Loucy (cell line): Measurements from ENCODE around the gene GPR15.

Experiments used
- H2AFZ ChIP-seq: fragments of 200-600 bp; sonication (generic); 2 replicates; pipeline ENCODE4 v1.6.0; 2016; ENCODE audit warnings: antibody characterized with exemption, mild to moderate bottlenecking, low read length, moderate library complexity
- H3F3A ChIP-seq: fragments of 200-600 bp; 2 replicates; pipeline ENCODE4 v1.6.0; 2016; ENCODE audit warnings: antibody characterized with exemption, low read depth, mild to moderate bottlenecking
- H3K27me3 ChIP-seq: fragments of 200-600 bp; sonication (generic); 2 replicates; pipeline ENCODE4 v1.6.1; 2014; ENCODE audit warnings: low read length, mild to moderate bottlenecking; ENCODE audit not compliant: insufficient read depth, poor library complexity, severe bottlenecking
- H3K36me3 ChIP-seq: fragments of 200-600 bp; sonication (generic); 2 replicates; pipeline ENCODE4 v1.6.1; 2016; ENCODE audit warnings: low read length; ENCODE audit not compliant: insufficient read depth
- H3K4me1 ChIP-seq: fragments of 200-600 bp; sonication (generic); 2 replicates; pipeline ENCODE4 v1.5.1; 2014; ENCODE audit warnings: low read length, mild to moderate bottlenecking; ENCODE audit not compliant: insufficient read depth, poor library complexity, severe bottlenecking
- H3K4me2 ChIP-seq: fragments of 200-600 bp; sonication (generic); 2 replicates; pipeline ENCODE4 v1.6.0; 2014; ENCODE audit warnings: antibody characterized with exemption, low read length, low read depth, mild to moderate bottlenecking; ENCODE audit not compliant: poor library complexity, severe bottlenecking
- H3K4me3 ChIP-seq: fragments of 200-600 bp; sonication (generic); 2 replicates; pipeline ENCODE4 v1.5.1; 2014; ENCODE audit warnings: low read length, mild to moderate bottlenecking, mixed read lengths; ENCODE audit not compliant: poor library complexity, severe bottlenecking
- H3K79me2 ChIP-seq: fragments of 200-600 bp; sonication (generic); 2 replicates; pipeline ENCODE4 v1.6.1; 2014; ENCODE audit warnings: low read length; ENCODE audit not compliant: insufficient read depth
- H3K9ac ChIP-seq: fragments of 200-600 bp; sonication (generic); 2 replicates; pipeline ENCODE4 v1.6.0; 2014; ENCODE audit warnings: mild to moderate bottlenecking, low read depth, low read length, moderate library complexity; ENCODE audit not compliant: poor library complexity, severe bottlenecking
- H3K9me2 ChIP-seq: fragments of 200-600 bp; sonication (generic); replicated peaks from 2 replicates; pipeline ENCODE4 v1.6.1; 2016; ENCODE audit warnings: low read depth, low read length, mixed read lengths
- H3K9me3 ChIP-seq: fragments of 200-600 bp; sonication (generic); 2 replicates; pipeline ENCODE4 v1.6.1; 2014; ENCODE audit warnings: mild to moderate bottlenecking, antibody characterized with exemption, low read length, low read depth; ENCODE audit not compliant: insufficient read depth
- H4K20me1 ChIP-seq: fragments of 200-600 bp; sonication (generic); 2 replicates; pipeline ENCODE4 v1.6.0; 2014; ENCODE audit warnings: antibody characterized with exemption, low read length, mild to moderate bottlenecking; ENCODE audit not compliant: insufficient read depth, poor library complexity, severe bottlenecking
- EZH2phosphoT487 ChIP-seq: fragments of 200-600 bp; IDR thresholded peaks from 2 replicates; pipeline ENCODE4 v1.6.1; 2018; ENCODE audit warnings: antibody characterized with exemption, mild to moderate bottlenecking, moderate library complexity, borderline replicate concordance
- TF ChIP-seq, protein P1 (sequence below): fragments of 200-600 bp; sonication (generic); conservative IDR thresholded peaks from 2 replicates; pipeline ENCODE4 v1.5.1; 2014; ENCODE audit warnings: mild to moderate bottlenecking, antibody characterized with exemption, low read length

Gene GPR15

DNA sequence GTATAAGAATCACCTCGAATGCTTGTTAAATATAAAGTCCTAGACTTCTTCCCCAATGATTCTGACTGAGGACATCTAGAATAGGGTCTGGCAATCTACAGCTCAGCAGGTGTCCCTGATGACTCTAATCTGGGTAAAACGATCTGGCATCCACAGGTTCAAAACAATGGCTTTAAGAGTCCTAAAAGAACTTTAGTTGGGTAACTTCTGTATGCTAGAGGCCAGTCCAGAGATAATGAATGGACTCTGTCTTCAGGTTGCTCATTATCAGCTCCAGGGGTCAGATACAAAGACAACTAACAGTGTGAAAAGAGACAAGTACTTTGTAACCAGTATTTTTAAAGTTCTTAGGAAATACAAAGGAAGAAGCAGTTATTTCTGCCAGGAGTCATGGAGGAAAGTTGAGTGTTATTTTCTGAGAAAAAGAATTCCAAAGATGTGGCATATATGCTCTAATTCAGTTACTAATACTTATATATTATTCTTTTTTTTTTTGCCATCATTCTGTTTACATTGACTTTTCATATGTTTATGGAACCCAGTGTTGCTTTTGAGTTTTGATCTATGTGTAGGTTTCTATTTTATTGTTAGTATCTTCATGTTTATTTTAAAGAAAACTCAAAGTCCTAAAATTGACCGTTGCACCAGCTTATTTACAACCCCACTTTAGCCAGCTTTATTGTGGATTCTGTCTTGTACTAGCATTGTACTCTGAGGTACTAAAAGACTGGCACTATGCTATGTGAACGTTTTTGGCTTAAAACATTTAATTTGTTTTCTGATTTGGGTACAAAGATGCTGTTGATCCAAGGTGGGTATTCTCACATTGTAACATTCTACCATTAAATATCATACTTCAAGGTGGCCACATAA is 3.1 kb upstream of the GPR15 start:
- Histone ChIP-seq H2AFZ (no peak overlapping the region), H3K4me3 (no peak overlapping the region), H3K9ac (no peak overlapping the region), H3K9me3 (no peaks in the 10 kb centered on the region), H3F3A (no peaks in the 10 kb centered on the region), H3K79me2 (no peaks in the 10 kb centered on the region), H3K4me1 (peaks cover 6% of the 10 kb centered on the region), H4K20me1 (no peaks in the 10 kb centered on the region), H3K4me2 (no peak overlapping the region), H3K36me3 (no peaks in the 10 kb centered on the region), H3K27me3 (no peaks in the 10 kb centered on the region), H3K9me2 (no peaks in the 10 kb centered on the region)
- TF ChIP-seq, protein P1, sequence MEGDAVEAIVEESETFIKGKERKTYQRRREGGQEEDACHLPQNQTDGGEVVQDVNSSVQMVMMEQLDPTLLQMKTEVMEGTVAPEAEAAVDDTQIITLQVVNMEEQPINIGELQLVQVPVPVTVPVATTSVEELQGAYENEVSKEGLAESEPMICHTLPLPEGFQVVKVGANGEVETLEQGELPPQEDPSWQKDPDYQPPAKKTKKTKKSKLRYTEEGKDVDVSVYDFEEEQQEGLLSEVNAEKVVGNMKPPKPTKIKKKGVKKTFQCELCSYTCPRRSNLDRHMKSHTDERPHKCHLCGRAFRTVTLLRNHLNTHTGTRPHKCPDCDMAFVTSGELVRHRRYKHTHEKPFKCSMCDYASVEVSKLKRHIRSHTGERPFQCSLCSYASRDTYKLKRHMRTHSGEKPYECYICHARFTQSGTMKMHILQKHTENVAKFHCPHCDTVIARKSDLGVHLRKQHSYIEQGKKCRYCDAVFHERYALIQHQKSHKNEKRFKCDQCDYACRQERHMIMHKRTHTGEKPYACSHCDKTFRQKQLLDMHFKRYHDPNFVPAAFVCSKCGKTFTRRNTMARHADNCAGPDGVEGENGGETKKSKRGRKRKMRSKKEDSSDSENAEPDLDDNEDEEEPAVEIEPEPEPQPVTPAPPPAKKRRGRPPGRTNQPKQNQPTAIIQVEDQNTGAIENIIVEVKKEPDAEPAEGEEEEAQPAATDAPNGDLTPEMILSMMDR = no peak
- TF ChIP-seq EZH2phosphoT487 = no peak

DNA sequence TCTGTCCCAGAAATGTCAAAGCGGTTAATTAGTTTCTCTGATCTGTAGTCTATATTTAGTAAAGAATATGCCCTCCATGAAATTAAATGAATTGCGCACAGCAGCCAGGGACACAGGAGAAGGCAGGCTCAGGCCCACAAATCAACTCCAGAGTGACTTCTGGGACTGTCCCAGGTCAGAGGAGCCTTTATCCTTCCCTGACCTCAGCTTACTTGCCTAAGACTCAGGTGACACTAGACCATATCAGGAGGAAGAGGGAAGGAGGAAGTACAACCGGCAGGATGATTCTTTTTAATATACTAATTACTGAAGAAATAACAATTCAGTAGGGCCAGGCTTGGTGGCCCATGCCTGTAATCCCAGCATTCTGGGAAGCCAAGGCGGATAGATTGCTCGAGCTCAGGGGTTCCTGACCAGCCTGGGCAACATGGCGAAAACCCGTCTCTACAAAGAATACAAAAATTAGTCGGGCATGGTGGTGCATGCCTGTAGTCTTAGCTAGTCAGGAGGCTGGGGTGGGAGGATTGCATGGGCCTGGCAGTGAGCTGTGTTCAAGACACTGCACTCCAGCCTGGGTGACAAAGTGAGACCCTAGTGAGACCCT is 1.8 kb upstream of the GPR15 start:
- TF ChIP-seq, protein P1 = no peak
- TF ChIP-seq EZH2phosphoT487 = no peak
- Histone ChIP-seq H2AFZ (no peak overlapping the region), H3F3A (no peaks in the 10 kb centered on the region), H4K20me1 (no peaks in the 10 kb centered on the region), H3K9me2 (no peaks in the 10 kb centered on the region), H3K27me3 (no peaks in the 10 kb centered on the region), H3K36me3 (no peaks in the 10 kb centered on the region), H3K4me2 (no peak overlapping the region), H3K79me2 (no peaks in the 10 kb centered on the region), H3K9ac (no peak overlapping the region), H3K4me3 (no peak overlapping the region), H3K4me1 (peaks cover 6% of the 10 kb centered on the region), H3K9me3 (no peaks in the 10 kb centered on the region)

DNA sequence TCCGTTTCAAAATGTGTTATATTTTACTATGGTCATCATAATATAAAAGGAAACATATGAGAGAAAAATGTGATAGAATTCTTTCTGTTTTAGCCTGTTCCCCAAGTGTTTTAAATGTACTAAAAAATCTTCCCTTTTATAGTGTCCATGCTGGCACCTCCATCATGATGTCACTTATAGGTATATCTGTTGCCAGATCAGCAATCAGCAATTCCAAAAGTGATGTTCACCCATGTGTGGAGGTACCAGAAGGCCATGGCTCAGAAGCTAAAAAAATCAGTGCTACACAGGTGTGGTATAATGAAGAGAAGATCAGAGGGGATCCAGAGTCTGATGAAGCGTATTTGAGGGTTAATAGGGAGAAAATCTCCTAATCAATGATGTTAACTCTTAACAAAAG is 1.1 kb upstream of the GPR15 start:
- Histone ChIP-seq H2AFZ (no peak overlapping the region), H3K79me2 (no peaks in the 10 kb centered on the region), H3K9me2 (no peaks in the 10 kb centered on the region), H3K4me3 (no peak overlapping the region), H3K4me1 (peaks cover 2% of the 10 kb centered on the region), H3K4me2 (no peak overlapping the region), H3K36me3 (no peaks in the 10 kb centered on the region), H4K20me1 (no peaks in the 10 kb centered on the region), H3K9me3 (no peaks in the 10 kb centered on the region), H3K27me3 (no peaks in the 10 kb centered on the region), H3F3A (no peaks in the 10 kb centered on the region), H3K9ac (no peak overlapping the region)
- no peak for TF ChIP-seq EZH2phosphoT487
